Prostate gland (tissue), 2 donors: ENCODE measurements around the gene MGAT4A.

Experiments used
- CTCF ChIP-seq, 4 experiments: fragments of 200-600 bp in 2 of 4; fragments of 450-650 bp in 2 of 4; sonication (generic) in 2 of 4; IDR thresholded peaks; 1 replicate in 3 of 4; 2 replicates in 1 of 4; pipeline ENCODE4 v1.5.1; 2016 to 2019; ENCODE audit warnings: antibody characterized with exemption in 4 of 4, mild to moderate bottlenecking in 2 of 4, moderate library complexity in 2 of 4
- POLR2AphosphoS5 ChIP-seq: sonication (generic); formaldehyde crosslinking; IDR thresholded peaks from one replicate; pipeline ENCODE4 v1.6.1; 2017; ENCODE audit warnings: antibody characterized with exemption

GRCh38 chr2:98764499-98764898, 33.6 kb upstream of the MGAT4A start:
- TF ChIP-seq POLR2AphosphoS5, result no peak
- no peak for TF ChIP-seq CTCF (IDR thresholded peaks at IDR 0.05)
